Upper lobe of left lung (tissue), 4 donors: ENCODE measurements around the gene RIPOR1.

Source experiments
- EP300 ChIP-seq, 4 donors: sonication (generic); formaldehyde crosslinking; IDR thresholded peaks; one replicate each; pipeline ENCODE4 v1.5.1; 2017; ENCODE audit warnings: antibody characterized with exemption in 4 of 4, control low read depth in 2 of 4
- TF ChIP-seq, protein P1 (sequence below), 6 experiments: fragments of 450-650 bp in 4 of 6; fragments of 200-600 bp in 2 of 6; sonication (generic) in 2 of 6; IDR thresholded peaks; one replicate each; pipeline ENCODE4 v1.5.1; 2016 to 2019; ENCODE audit warnings: antibody characterized with exemption in 6 of 6

DNA sequence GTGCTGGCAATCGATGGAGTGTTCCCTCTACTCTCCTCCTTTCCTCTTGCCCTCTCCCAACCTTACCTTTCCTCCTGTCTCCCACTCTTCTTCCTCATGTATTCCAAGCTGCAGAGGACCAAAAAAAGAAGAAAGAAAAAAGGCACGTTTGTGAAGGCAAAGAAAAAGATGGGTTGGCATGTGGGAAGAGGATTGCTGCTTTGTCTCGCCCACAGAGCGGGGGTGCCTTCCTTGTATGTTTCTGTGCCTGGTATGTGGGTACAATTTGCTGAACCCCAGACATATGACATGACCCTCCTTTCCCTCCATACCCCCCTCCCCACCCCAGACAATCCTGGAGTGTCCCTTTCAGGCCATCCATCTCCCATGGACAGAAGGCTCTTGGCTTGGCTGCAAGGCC lies 20.6 kb downstream of the RIPOR1 start:
- TF ChIP-seq, protein P1, sequence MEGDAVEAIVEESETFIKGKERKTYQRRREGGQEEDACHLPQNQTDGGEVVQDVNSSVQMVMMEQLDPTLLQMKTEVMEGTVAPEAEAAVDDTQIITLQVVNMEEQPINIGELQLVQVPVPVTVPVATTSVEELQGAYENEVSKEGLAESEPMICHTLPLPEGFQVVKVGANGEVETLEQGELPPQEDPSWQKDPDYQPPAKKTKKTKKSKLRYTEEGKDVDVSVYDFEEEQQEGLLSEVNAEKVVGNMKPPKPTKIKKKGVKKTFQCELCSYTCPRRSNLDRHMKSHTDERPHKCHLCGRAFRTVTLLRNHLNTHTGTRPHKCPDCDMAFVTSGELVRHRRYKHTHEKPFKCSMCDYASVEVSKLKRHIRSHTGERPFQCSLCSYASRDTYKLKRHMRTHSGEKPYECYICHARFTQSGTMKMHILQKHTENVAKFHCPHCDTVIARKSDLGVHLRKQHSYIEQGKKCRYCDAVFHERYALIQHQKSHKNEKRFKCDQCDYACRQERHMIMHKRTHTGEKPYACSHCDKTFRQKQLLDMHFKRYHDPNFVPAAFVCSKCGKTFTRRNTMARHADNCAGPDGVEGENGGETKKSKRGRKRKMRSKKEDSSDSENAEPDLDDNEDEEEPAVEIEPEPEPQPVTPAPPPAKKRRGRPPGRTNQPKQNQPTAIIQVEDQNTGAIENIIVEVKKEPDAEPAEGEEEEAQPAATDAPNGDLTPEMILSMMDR (IDR thresholded peaks at IDR 0.05): no peak
- no peak for TF ChIP-seq EP300 (IDR thresholded peaks at IDR 0.05)
